ENCODE data around the gene PLPP1. TPM values are rescaled to one million over a fixed set of nuclear protein-coding genes. Genes with fewer than 3 reads are reported as not detected.

Gene PLPP1
- 68.1 and 90.6 TPM in 2 replicates for total RNA-seq (2014; rRNA removed; shearing (Covaris generic))

- peak; percentile 86 for DNase-seq (ENCODE audit: low read depth)
These were observed at the start of gene PLPP1 for GRCh38 chr5:55534436-55535198. Gene PLPP1 (minus strand): TSS chr5:55534964. CDS start chr5:55534629, 335 bp downstream.

GRCh38 chr5:55583578-55583977 is 48.8 kb upstream of the PLPP1 start:
- no peak for DNase-seq (ENCODE audit: low read depth)

DNA sequence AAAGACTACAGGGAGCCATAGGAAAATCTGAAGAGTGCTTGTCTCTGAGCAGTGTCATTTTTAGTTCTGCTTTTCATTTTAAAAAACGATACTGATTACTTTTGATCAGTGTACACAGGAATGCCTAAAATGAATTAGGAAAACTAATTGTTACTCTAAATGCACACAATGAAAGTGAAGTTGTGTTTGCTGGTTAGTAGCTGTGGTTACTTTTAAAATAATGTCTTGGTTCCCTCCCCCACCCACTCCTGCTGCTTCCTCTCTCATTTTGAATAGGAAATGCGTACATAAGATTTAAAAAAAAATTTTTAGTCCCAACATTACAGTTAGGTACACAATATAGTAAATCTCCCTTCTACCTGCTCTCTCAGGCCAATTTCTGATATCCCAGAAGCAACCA is 47.5 kb upstream of the PLPP1 start:
- DNase-seq (ENCODE audit: low read depth): no peak

GRCh38 chr5:55580042-55580441 is 45.3 kb upstream of the PLPP1 start:
- DNase-seq (ENCODE audit: low read depth): no peak

- peak; percentile 7 for DNase-seq (ENCODE audit: low read depth)
These were observed 44.0 kb upstream of the PLPP1 start for GRCh38 chr5:55578771-55579170.

- DNase-seq (ENCODE audit: low read depth): no peak
These were observed 42.7 kb upstream of the PLPP1 start for GRCh38 chr5:55577353-55578060.

- no peak for DNase-seq (ENCODE audit: low read depth)
These were observed 41.9 kb upstream of the PLPP1 start for GRCh38 chr5:55576661-55577060.

- no peak for DNase-seq (ENCODE audit: low read depth)
These were observed 41.2 kb upstream of the PLPP1 start for GRCh38 chr5:55575815-55576583.

DNA sequence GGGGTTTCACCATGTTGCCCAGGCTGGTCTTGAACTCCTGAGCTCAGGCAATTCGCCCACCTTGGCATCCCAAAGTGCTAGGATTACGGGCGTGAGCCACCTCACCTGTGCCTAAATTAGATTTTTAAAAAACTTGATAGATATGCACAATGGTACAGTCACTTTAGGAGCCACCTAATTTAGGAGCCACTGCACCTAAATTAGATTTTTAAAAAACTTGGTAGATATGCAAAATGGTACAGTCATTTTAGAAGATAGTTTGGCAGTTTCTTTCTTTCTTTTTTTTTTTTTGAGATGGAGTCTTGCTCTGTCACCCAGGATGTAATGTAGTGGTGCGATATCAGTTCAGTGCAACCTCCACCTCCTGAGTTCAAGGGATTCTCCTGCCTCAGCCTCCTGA is 37.8 kb upstream of the PLPP1 start:
- DNase-seq (ENCODE audit: low read depth): no peak

- no peak for DNase-seq (ENCODE audit: low read depth)
These were observed 37.3 kb upstream of the PLPP1 start for GRCh38 chr5:55572020-55572419.

- no peak for DNase-seq (ENCODE audit: low read depth)
These were observed 35.8 kb upstream of the PLPP1 start for GRCh38 chr5:55570570-55570969.

GRCh38 chr5:55570026-55570425 is 35.3 kb upstream of the PLPP1 start:
- peak; percentile 61 for DNase-seq (ENCODE audit: low read depth)

GRCh38 chr5:55569513-55569865 is 34.7 kb upstream of the PLPP1 start:
- DNase-seq (ENCODE audit: low read depth): no peak

DNA sequence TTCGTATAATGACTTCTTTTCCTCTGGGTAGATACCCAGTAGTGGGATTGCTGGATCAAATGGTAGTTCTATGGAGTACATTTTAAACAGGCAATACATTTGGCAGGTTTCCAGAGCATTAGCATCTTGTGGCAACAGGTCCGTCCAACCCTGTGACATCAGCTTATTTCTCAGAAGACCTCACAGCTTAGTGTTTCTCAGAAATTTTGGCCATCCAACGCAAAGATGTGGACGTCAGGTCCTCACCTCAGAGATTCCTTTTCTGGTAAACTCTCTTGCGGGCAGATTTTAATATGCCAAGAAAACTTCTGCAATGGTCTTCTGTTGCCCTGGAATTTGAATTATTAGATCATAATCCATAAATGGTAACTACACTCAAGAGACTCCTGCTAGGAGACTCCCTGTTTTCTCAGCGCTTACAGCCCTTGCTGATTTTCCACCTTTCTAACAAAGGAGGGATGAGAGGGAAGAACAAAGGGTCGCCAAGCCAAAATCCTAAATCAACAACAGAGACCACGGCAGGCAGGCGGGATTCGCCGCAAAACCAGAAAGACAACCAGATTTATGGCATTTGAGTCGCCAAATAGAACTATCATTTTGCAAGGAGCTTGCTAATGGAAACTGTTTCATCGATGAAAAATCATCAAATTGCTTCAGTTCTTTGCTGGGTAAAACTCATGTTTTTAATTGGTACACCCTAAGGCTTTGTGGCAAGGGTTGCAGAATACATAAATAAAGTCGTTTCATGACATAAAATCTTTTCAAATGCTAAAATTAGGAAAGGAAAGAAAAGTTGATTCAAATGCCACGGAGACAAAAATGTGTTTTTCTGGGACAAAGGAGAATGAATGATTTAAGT is 34.1 kb upstream of the PLPP1 start:
- DNase-seq (ENCODE audit: low read depth): no peak

- DNase-seq (ENCODE audit: low read depth): no peak
These were observed 30.0 kb upstream of the PLPP1 start for GRCh38 chr5:55564721-55565120.

- no peak for DNase-seq (ENCODE audit: low read depth)
These were observed 23.7 kb upstream of the PLPP1 start for GRCh38 chr5:55558484-55558883.

- no peak for DNase-seq (ENCODE audit: low read depth)
These were observed 22.4 kb upstream of the PLPP1 start for GRCh38 chr5:55557123-55557522.

DNA sequence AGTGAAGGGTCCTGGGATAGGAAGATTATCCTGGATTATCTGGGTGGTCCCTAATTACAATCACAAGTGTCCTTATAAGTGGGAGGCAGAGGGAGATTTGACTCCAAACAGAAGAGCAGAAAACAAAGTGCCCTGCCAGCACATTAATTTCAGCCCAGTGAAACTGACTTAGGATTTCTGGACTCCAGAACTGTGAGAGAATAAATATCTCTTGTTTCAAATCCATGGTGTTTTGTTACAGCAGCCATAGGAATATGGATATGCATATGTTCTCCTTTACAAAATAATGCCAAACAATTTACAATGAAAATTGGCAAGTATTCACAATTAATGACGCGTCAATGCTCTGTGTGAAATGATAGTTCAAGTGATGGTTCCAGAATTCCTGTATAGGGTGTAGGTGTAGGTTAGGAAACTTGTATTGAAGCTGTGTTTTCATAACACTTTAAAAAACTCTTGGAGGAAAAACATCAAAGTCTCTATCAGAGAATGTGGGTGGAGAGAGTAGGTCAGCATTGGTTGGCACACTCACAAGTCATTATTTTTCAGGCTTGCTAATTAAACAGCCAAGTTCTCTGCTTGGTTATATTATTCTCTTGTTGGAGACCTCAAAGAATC is 19.9 kb upstream of the PLPP1 start:
- DNase-seq (ENCODE audit: low read depth): no peak

DNA sequence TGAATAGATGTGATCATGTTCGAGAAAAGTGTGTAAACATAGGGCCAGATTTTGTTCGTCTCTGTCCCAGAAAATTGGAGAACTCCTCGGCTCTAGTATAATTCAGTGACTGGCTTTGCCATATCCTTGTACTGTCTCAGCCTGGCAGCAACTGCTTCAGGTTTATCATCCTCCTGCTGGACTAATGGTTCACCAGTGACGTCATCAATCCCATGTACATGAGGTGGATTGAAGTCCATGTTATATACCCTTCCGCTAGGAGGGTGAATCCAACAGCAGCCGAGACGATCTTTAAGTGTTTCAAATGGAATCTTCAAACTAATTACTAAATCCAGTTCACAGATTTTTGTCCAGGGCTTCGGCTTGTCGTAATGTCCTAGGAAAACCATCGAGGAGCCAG is 17.1 kb upstream of the PLPP1 start:
- DNase-seq (ENCODE audit: low read depth): no peak

- no peak for DNase-seq (ENCODE audit: low read depth)
These were observed 16.6 kb upstream of the PLPP1 start for GRCh38 chr5:55551358-55551757.

- no peak for DNase-seq (ENCODE audit: low read depth)
These were observed 13.0 kb upstream of the PLPP1 start for GRCh38 chr5:55547781-55548180.
